ENCODE results near the gene RTN4RL2.

DNA sequence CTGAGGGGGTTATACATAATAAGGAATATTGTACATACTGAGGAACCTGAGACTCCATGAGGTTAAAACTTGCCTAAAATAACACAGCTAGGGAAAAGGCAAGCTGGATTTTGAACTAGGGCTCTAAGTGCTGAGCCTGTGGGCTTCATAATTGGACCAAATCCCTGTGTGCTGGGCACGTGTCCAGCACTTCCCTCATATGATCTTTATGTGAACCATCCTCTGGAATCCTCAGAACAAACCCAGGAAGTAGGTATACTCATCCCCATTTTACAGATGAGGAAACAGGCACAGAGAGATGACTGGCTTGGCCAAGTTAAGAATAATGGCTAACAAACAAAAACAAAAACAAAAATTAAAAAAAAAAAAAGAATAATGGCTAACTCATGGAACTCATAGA is 14.9 kb downstream of the RTN4RL2 start:
- TF ChIP-seq CTCF (IDR thresholded peaks at IDR 0.05; ENCODE audit: low read depth, low read length, poor library complexity, severe bottlenecking) = no peak
- TF ChIP-seq EZH2phosphoT487 (IDR thresholded peaks at IDR 0.05; ENCODE audit: borderline replicate concordance, low read length) = no peak

Measured in DOHH2 (cell line).